HEK293 (cell line): ENCODE results near the gene CAMK2D.

Experiments
- CTCF ChIA-PET: fragments of 350-600 bp; formaldehyde crosslinking; extraction: SDS; loops from one replicate; lab custom pipeline; 2021; ENCODE audit warnings: antibody characterized with exemption; lab: Yijun Ruan, JAX
- POLR2A ChIA-PET: fragments of 300-600 bp; formaldehyde crosslinking; extraction: SDS; loops from one replicate; lab custom pipeline; 2020; ENCODE audit warnings: antibody characterized with exemption, inconsistent platforms; lab: Yijun Ruan, JAX
- H3K27ac ChIP-seq: fragments of 200-500 bp; sonication (Bioruptor generic); 2 replicates; pipeline ENCODE4 v1.5.1; 2014; ENCODE audit warnings: low read depth, low read length, control low read depth, inconsistent platforms; ENCODE audit errors: extremely low read depth
- H3K36me3 ChIP-seq, 2 experiments: fragments of 200-500 bp in 1 of 2; sonication (Bioruptor generic) in 1 of 2; 1 replicate in 1 of 2; 2 replicates in 1 of 2; pipeline ENCODE4 v1.5.1; 2014 to 2017; ENCODE audit warnings: inconsistent platforms in 2 of 2, low read length in 2 of 2; ENCODE audit not compliant: control insufficient read depth in 2 of 2, insufficient read depth in 1 of 2
- H3K4me1 ChIP-seq: fragments of 200-500 bp; sonication (Bioruptor generic); 2 replicates; pipeline ENCODE4 v1.5.1; 2014; ENCODE audit warnings: mild to moderate bottlenecking, low read length, inconsistent platforms; ENCODE audit not compliant: control insufficient read depth, insufficient read depth
- H3K4me3 ChIP-seq: 2 replicates; pipeline ENCODE4 v1.5.1; 2011; ENCODE audit warnings: low read depth, mild to moderate bottlenecking, control low read depth, low read length, moderate library complexity
- H3K9me3 ChIP-seq: fragments of 200-500 bp; sonication (Bioruptor generic); 2 replicates; pipeline ENCODE4 v1.5.1; 2014; ENCODE audit warnings: low read depth, low read length, inconsistent platforms; ENCODE audit not compliant: control insufficient read depth, insufficient read depth
- KLF16 ChIP-seq: fragments of 450-650 bp; formaldehyde crosslinking; IDR thresholded peaks from 2 replicates; pipeline ENCODE4 v1.5.1; 2017; ENCODE audit warnings: missing biosample characterization, missing genetic modification characterization
- OVOL3 ChIP-seq: fragments of 450-650 bp; formaldehyde crosslinking; IDR thresholded peaks from 2 replicates; pipeline ENCODE4 v1.5.1; 2016; ENCODE audit warnings: missing biosample characterization, missing genetic modification characterization
- ZBTB21 ChIP-seq: fragments of 450-650 bp; formaldehyde crosslinking; IDR thresholded peaks from 2 replicates; pipeline ENCODE4 v1.5.1; 2017; ENCODE audit warnings: missing biosample characterization, missing genetic modification characterization
- ZBTB7A ChIP-seq: fragments of 450-650 bp; formaldehyde crosslinking; IDR thresholded peaks from 2 replicates; pipeline ENCODE4 v1.5.1; 2016; ENCODE audit warnings: low read depth, missing biosample characterization, missing genetic modification characterization
- ZBTB8A ChIP-seq: fragments of 450-650 bp; formaldehyde crosslinking; IDR thresholded peaks from 2 replicates; pipeline ENCODE4 v1.5.1; 2016; ENCODE audit warnings: missing biosample characterization, missing genetic modification characterization
- ZIC2 ChIP-seq: fragments of 450-650 bp; formaldehyde crosslinking; IDR thresholded peaks from 2 replicates; pipeline ENCODE4 v1.5.1; 2016; ENCODE audit warnings: missing biosample characterization, missing genetic modification characterization
- ZNF146 ChIP-seq: fragments of 450-650 bp; formaldehyde crosslinking; IDR thresholded peaks from 2 replicates; pipeline ENCODE4 v1.5.1; 2016; ENCODE audit warnings: missing biosample characterization, missing genetic modification characterization
- ZNF157 ChIP-seq: fragments of 450-650 bp; formaldehyde crosslinking; IDR thresholded peaks from 2 replicates; pipeline ENCODE4 v1.5.1; 2016; ENCODE audit warnings: missing biosample characterization, missing genetic modification characterization
- ZNF19 ChIP-seq: fragments of 450-650 bp; formaldehyde crosslinking; IDR thresholded peaks from 2 replicates; pipeline ENCODE4; 2016; ENCODE audit warnings: missing biosample characterization, missing genetic modification characterization, low read depth
- ZNF548 ChIP-seq: fragments of 450-650 bp; formaldehyde crosslinking; IDR thresholded peaks from 2 replicates; pipeline ENCODE4 v1.5.1; 2016; ENCODE audit warnings: missing biosample characterization, missing genetic modification characterization
- ZNF707 ChIP-seq: fragments of 450-650 bp; formaldehyde crosslinking; IDR thresholded peaks from 2 replicates; pipeline ENCODE4 v1.5.1; 2016; ENCODE audit warnings: missing biosample characterization, missing genetic modification characterization
- ZSCAN16 ChIP-seq: fragments of 450-650 bp; formaldehyde crosslinking; IDR thresholded peaks from 2 replicates; pipeline ENCODE4 v1.5.1; 2016; ENCODE audit warnings: missing biosample characterization, missing genetic modification characterization
- TF ChIP-seq, protein P1 (sequence below): fragments of 450-650 bp; formaldehyde crosslinking; IDR thresholded peaks from 2 replicates; pipeline ENCODE4 v1.5.1; 2017; ENCODE audit warnings: missing biosample characterization, missing genetic modification characterization
- TF ChIP-seq, protein P2 (sequence below): fragments of 450-650 bp; formaldehyde crosslinking; IDR thresholded peaks from 2 replicates; pipeline ENCODE4 v1.5.1; 2016; ENCODE audit warnings: missing biosample characterization, missing genetic modification characterization
- TF ChIP-seq, protein P3 (sequence below): fragments of 450-650 bp; formaldehyde crosslinking; IDR thresholded peaks from 2 replicates; pipeline ENCODE4 v1.5.1; 2016; ENCODE audit warnings: missing biosample characterization, missing genetic modification characterization
- TF ChIP-seq, protein P4 (sequence below): fragments of 450-650 bp; formaldehyde crosslinking; IDR thresholded peaks from 2 replicates; pipeline ENCODE4 v1.5.1; 2017; ENCODE audit warnings: missing biosample characterization, mild to moderate bottlenecking, missing genetic modification characterization, moderate library complexity

Gene CAMK2D

DNA sequence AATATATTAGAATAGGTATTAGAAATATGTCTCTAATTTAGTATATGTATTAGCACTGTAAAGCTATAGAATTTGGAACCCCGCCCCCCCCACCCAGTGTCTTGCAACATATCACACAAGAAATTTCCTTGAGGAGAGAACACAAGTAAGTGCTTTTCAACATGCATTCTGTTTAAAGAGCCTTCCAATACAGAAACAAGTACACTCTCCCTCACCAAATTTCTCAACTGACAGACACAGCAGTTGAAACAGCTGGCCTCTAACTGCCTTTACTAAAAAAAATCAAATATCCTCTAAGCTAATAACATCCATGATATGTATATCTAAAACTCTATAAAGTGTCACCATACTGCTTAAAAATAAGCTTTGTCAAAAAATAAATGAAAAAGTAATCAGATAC, 12.4 kb downstream of the CAMK2D start:
- no peak overlapping the region for H3K27ac ChIP-seq
- H3K4me1 ChIP-seq = no peaks in the 10 kb centered on the region
- TF ChIP-seq ZBTB8A (no peak), ZNF548 (tag by site-specific recombination) (no peak), ZNF707 (tag by site-specific recombination) (no peak)
- TF ChIP-seq, protein P1, sequence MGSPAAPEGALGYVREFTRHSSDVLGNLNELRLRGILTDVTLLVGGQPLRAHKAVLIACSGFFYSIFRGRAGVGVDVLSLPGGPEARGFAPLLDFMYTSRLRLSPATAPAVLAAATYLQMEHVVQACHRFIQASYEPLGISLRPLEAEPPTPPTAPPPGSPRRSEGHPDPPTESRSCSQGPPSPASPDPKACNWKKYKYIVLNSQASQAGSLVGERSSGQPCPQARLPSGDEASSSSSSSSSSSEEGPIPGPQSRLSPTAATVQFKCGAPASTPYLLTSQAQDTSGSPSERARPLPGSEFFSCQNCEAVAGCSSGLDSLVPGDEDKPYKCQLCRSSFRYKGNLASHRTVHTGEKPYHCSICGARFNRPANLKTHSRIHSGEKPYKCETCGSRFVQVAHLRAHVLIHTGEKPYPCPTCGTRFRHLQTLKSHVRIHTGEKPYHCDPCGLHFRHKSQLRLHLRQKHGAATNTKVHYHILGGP (tag by site-specific recombination) = no peak
- peaks cover 0 to 3% of the 10 kb centered on the region in 2 experiments; a peak in 2 of 3 replicates for H3K36me3 ChIP-seq
- POLR2A ChIA-PET = no interaction called here
- H3K9me3 ChIP-seq = no peaks in the 10 kb centered on the region
- CTCF ChIA-PET = no interaction called here
- H3K4me3 ChIP-seq = no peak overlapping the region

DNA sequence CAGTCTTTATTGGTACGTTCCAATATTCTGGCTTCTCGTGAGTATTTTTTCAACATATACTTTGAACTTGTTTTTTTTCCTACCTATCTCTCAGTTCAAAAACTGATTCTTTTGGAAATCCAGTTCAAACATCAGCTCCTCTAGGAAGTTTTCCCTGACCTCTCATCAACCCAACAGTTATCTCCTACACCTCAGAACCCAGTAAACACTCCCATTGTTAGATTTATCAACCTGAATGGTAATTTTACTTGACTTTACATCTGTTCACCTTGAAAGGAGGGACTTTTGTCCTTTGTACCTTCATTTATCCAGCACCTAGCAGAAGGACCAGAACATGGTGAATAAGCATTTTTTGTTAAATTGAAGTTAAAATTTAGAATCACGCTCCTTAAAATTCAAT, 13.6 kb downstream of the CAMK2D start:
- no peak overlapping the region for H3K27ac ChIP-seq
- H3K4me3 ChIP-seq = no peak overlapping the region
- CTCF ChIA-PET = no interaction called here
- no peaks in the 10 kb centered on the region for H3K9me3 ChIP-seq
- H3K4me1 ChIP-seq = no peaks in the 10 kb centered on the region
- TF ChIP-seq ZIC2 (tag by site-specific recombination) (no peak), ZBTB7A (tag by site-specific recombination) (no peak), ZNF157 (tag by site-specific recombination) (no peak), OVOL3 (no peak), ZNF19 (tag by site-specific recombination) (no peak), ZNF146 (no peak), ZSCAN16 (tag by site-specific recombination) (no peak)
- TF ChIP-seq, protein P2, sequence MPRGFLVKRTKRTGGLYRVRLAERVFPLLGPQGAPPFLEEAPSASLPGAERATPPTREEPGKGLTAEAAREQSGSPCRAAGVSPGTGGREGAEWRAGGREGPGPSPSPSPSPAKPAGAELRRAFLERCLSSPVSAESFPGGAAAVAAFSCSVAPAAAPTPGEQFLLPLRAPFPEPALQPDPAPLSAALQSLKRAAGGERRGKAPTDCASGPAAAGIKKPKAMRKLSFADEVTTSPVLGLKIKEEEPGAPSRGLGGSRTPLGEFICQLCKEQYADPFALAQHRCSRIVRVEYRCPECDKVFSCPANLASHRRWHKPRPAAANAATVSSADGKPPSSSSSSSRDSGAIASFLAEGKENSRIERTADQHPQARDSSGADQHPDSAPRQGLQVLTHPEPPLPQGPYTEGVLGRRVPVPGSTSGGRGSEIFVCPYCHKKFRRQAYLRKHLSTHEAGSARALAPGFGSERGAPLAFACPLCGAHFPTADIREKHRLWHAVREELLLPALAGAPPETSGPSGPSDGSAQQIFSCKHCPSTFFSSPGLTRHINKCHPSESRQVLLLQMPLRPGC (tag by site-specific recombination) = no peak
- TF ChIP-seq, protein P3, sequence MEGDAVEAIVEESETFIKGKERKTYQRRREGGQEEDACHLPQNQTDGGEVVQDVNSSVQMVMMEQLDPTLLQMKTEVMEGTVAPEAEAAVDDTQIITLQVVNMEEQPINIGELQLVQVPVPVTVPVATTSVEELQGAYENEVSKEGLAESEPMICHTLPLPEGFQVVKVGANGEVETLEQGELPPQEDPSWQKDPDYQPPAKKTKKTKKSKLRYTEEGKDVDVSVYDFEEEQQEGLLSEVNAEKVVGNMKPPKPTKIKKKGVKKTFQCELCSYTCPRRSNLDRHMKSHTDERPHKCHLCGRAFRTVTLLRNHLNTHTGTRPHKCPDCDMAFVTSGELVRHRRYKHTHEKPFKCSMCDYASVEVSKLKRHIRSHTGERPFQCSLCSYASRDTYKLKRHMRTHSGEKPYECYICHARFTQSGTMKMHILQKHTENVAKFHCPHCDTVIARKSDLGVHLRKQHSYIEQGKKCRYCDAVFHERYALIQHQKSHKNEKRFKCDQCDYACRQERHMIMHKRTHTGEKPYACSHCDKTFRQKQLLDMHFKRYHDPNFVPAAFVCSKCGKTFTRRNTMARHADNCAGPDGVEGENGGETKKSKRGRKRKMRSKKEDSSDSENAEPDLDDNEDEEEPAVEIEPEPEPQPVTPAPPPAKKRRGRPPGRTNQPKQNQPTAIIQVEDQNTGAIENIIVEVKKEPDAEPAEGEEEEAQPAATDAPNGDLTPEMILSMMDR (tag by site-specific recombination) = no peak
- peaks cover 0 to 3% of the 10 kb centered on the region in 2 experiments; a peak in 2 of 3 replicates for H3K36me3 ChIP-seq
- POLR2A ChIA-PET = no interaction called here

DNA sequence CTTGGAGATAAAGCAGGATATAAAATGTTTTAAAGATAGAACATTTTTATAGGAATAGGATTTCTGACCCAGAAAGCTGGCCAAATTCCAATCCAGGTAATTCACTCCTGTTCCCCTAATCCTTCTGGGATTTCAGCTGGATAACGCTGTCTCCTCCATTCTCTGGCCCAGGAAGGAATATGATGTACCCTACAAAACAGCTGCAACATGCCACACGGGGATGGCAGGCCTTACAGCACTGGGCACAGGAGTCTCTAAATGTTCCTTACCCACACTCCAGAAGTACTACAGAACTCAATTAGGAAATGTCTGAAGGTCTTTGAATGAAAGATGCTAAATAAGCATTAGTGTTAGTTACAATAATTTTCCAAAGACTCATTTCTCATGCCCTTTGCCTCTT, 15.8 kb downstream of the CAMK2D start:
- Histone ChIP-seq H3K4me1 (no peaks in the 10 kb centered on the region), H3K9me3 (no peaks in the 10 kb centered on the region), H3K36me3 (peaks cover 0 to under 1% of the 10 kb centered on the region in 2 experiments; a peak in 1 of 3 replicates), H3K4me3 (no peak overlapping the region), H3K27ac (no peak overlapping the region)
- TF ChIP-seq ZBTB21 (tag by site-specific recombination) (no peak), KLF16 (no peak)
- TF ChIP-seq, protein P4, sequence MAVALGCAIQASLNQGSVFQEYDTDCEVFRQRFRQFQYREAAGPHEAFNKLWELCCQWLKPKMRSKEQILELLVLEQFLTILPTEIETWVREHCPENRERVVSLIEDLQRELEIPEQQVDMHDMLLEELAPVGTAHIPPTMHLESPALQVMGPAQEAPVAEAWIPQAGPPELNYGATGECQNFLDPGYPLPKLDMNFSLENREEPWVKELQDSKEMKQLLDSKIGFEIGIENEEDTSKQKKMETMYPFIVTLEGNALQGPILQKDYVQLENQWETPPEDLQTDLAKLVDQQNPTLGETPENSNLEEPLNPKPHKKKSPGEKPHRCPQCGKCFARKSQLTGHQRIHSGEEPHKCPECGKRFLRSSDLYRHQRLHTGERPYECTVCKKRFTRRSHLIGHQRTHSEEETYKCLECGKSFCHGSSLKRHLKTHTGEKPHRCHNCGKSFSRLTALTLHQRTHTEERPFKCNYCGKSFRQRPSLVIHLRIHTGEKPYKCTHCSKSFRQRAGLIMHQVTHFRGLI (tag by site-specific recombination) = no peak
- ChIA-PET CTCF (no interaction called here), POLR2A (no interaction called here)
